GM18502 (cell line): ENCODE data around the gene ATAD3C.
"Not testable (repeated sequence)": the region's sequence is repeated elsewhere in the genome, so short reads cannot be mapped to it uniquely, and the experiment has no call there.

Source experiments
- ATAC-seq: cut with Tn5 transposase; IDR thresholded peaks from one replicate; pipeline ENCODE4 v1.9.1; 2021; ENCODE audit warnings: mild to moderate bottlenecking; ENCODE audit not compliant: unreplicated experiment, poor library complexity

ATAD3C gene

GRCh38 chr1:1449099-1449739 lies at the start of gene ATAD3C:
TSS of gene ATAD3C (plus strand) at chr1:1449689. CDS start at chr1:1450684, 995 bp downstream.
- no peak for ATAC-seq

GRCh38 chr1:1399872-1400575 lies 49.5 kb upstream of the ATAD3C start:
- ATAC-seq = no peak

GRCh38 chr1:1400576-1401456 lies 48.7 kb upstream of the ATAD3C start:
- no peak for ATAC-seq

- ATAC-seq = no peak
Observed at GRCh38 chr1:1401457-1402010, 48.0 kb upstream of the ATAD3C start.

GRCh38 chr1:1402072-1402900 lies 47.2 kb upstream of the ATAD3C start:
- no peak for ATAC-seq

- not testable (repeated sequence) for ATAC-seq
Observed at GRCh38 chr1:1402901-1403392, 46.5 kb upstream of the ATAD3C start.

- ATAC-seq = no peak
Observed at GRCh38 chr1:1403653-1404052, 45.8 kb upstream of the ATAD3C start.

- no peak for ATAC-seq
Observed at GRCh38 chr1:1406101-1406820, 43.2 kb upstream of the ATAD3C start.

- peak; percentile 89 for ATAC-seq
Observed at GRCh38 chr1:1406821-1407635, 42.5 kb upstream of the ATAD3C start, which contains the start of gene MRPL20. TSS of gene MRPL20 (minus strand) at chr1:1407293. CDS start at chr1:1407217, 76 bp downstream.

GRCh38 chr1:1407636-1408318 lies 41.7 kb upstream of the ATAD3C start:
- peak; percentile 35 for ATAC-seq

GRCh38 chr1:1410238-1410637 lies 39.3 kb upstream of the ATAD3C start:
- not testable (repeated sequence) for ATAC-seq

GRCh38 chr1:1411626-1412025 lies 37.9 kb upstream of the ATAD3C start:
- ATAC-seq = no peak

GRCh38 chr1:1412311-1412902 lies 37.1 kb upstream of the ATAD3C start:
- ATAC-seq = not testable (repeated sequence)

GRCh38 chr1:1415751-1416150 lies 33.7 kb upstream of the ATAD3C start:
- no peak for ATAC-seq

- not testable (repeated sequence) for ATAC-seq
Observed at GRCh38 chr1:1417396-1417795, 32.1 kb upstream of the ATAD3C start.

GRCh38 chr1:1417825-1418463 lies 31.5 kb upstream of the ATAD3C start:
- ATAC-seq = not testable (repeated sequence)
